Prostate gland (tissue), 2 donors: ENCODE data around the gene RNU2-1. TPM values are rescaled to one million over a fixed set of nuclear protein-coding genes. Genes with fewer than 3 reads are reported as not detected.
"Not testable (repeated sequence)": the region's sequence is repeated elsewhere in the genome, so short reads cannot be mapped to it uniquely, and the experiment has no call there.

Source experiments
- DNase-seq: peaks from one replicate; pipeline ENCODE4 v3.0.0-alpha.2; 2019; ENCODE audit warnings: low spot score
- H3K27ac ChIP-seq, 2 donors: fragments of 200-600 bp; sonication (generic); 2 replicates each; pipeline ENCODE4 v1.5.1; 2017 to 2019
- H3K27me3 ChIP-seq: fragments of 200-600 bp; sonication (generic); replicated peaks from 2 replicates; pipeline ENCODE4 v1.5.1; 2019; ENCODE audit not compliant: insufficient read depth
- H3K36me3 ChIP-seq, 2 donors: fragments of 200-600 bp; sonication (generic); 1 replicate in 1 of 2; 2 replicates in 1 of 2; pipeline versions ENCODE4 v1.5.1 to v1.8.1; 2017 to 2019
- H3K4me1 ChIP-seq: fragments of 200-600 bp; sonication (generic); replicated peaks from 2 replicates; pipeline ENCODE4 v1.5.1; 2019
- H3K4me3 ChIP-seq, 2 donors: fragments of 200-600 bp; sonication (generic); 2 replicates each; pipeline ENCODE4 v1.5.1; 2017 to 2019
- H3K9me3 ChIP-seq: fragments of 200-600 bp; sonication (generic); 2 replicates; pipeline ENCODE4 v1.5.1; 2017
- CTCF ChIP-seq, 4 experiments: fragments of 200-600 bp in 2 of 4; fragments of 450-650 bp in 2 of 4; sonication (generic) in 2 of 4; IDR thresholded peaks; 1 replicate in 3 of 4; 2 replicates in 1 of 4; pipeline ENCODE4 v1.5.1; 2016 to 2019; ENCODE audit warnings: antibody characterized with exemption in 4 of 4, mild to moderate bottlenecking in 2 of 4, moderate library complexity in 2 of 4
- POLR2A ChIP-seq: fragments of 450-650 bp; IDR thresholded peaks from one replicate; pipeline ENCODE4 v1.6.1; 2016; ENCODE audit warnings: antibody characterized with exemption, mild to moderate bottlenecking
- POLR2AphosphoS5 ChIP-seq: sonication (generic); formaldehyde crosslinking; IDR thresholded peaks from one replicate; pipeline ENCODE4 v1.6.1; 2017; ENCODE audit warnings: antibody characterized with exemption
- WGBS: methylation state at CpG from one replicate; pipeline ENCODE4 v1.1.5; 2018; 5-methylcytosine and 5-hydroxymethylcytosine counted together
- intact Hi-C: fragments of 100-400 bp; cut with DNase I; formaldehyde crosslinking; loops from one replicate; pipeline ENCODE4 v1.14.2; 2022
- small RNA-seq, 2 donors: library from RNA; depleted of rRNA; stranded (forward); fragments of <200 nt; gene quantifications; one replicate each; pipeline ENCODE3, GENCODE V24; 2016
- total RNA-seq, 2 donors: library from RNA; depleted of rRNA; stranded (reverse); fragments of >200 nt; gene quantifications; one replicate each; pipeline ENCODE4 v1.1.0, GENCODE V29; 2016

Gene RNU2-1
- total RNA-seq, 2 donors from 2014 or later: not detected

- no peaks in the 10 kb centered on the region for H3K4me1 ChIP-seq
- no peak for TF ChIP-seq POLR2AphosphoS5
- TF ChIP-seq CTCF (IDR thresholded peaks at IDR 0.05): no peak
- TF ChIP-seq POLR2A: no peak
- 90% methylated on average over 5 of the region's 5 CpGs for WGBS
- no peak overlapping the region for H3K4me3 ChIP-seq
- H3K36me3 ChIP-seq: peaks cover 40 to 67% of the 10 kb centered on the region in 2 donors
- no peaks in the 10 kb centered on the region for H3K9me3 ChIP-seq
- intact Hi-C loops: no loop called here
- no peaks in the 10 kb centered on the region for H3K27me3 ChIP-seq
- no peak for DNase-seq
- no peak overlapping the region for H3K27ac ChIP-seq
These were observed 40.5 kb downstream of the RNU2-1 start for GRCh38 chr17:43193251-43193650.

GRCh38 chr17:43186656-43187055, 47.1 kb downstream of the RNU2-1 start:
- H3K4me1 ChIP-seq, intact Hi-C loops, H3K4me3 ChIP-seq, H3K9me3 ChIP-seq, H3K27ac ChIP-seq, DNase-seq, H3K27me3 ChIP-seq: not testable (repeated sequence)
- H3K36me3 ChIP-seq: peaks cover 8 to 17% of the 10 kb centered on the region in 2 donors
- WGBS: 90% methylated on average over 5 of the region's 5 CpGs

GRCh38 chr17:43183921-43184320, 49.9 kb downstream of the RNU2-1 start:
- Histone ChIP-seq H3K4me1 (no peaks in the 10 kb centered on the region), H3K9me3 (no peaks in the 10 kb centered on the region), H3K36me3 (peaks cover 2 to 9% of the 10 kb centered on the region in 2 donors), H3K27me3 (no peaks in the 10 kb centered on the region), H3K4me3 (no peak overlapping the region), H3K27ac (no peak overlapping the region)
- TF ChIP-seq POLR2A: no peak
- no peak for TF ChIP-seq CTCF (IDR thresholded peaks at IDR 0.05)
- no peak for TF ChIP-seq POLR2AphosphoS5
- intact Hi-C loops: no loop called here
- DNase-seq: no peak
- WGBS: 91% methylated on average over 3 of the region's 3 CpGs

Small RNAs within 50 kb of the gene (small RNA-seq; reads per million reads assigned to genes)
- 0 reads per million in 2 donors for gene RF00004
- gene RNU2-1: 0 reads per million in 2 donors

Other genes with a start within 250 kb of the RNU2-1 start
- 1,000 to 10,000 TPM in 1 of 2 donors, 100 to 1,000 TPM in 1; 571 to 1,082 TPM for gene RPL27, start 235.6 kb downstream of the RNU2-1 start, total RNA-seq
- 10 to 100 TPM; 35.6 to 40.1 TPM for gene IFI35, start 227.2 kb downstream of the RNU2-1 start, total RNA-seq
- 100 to 1,000 TPM in 1 of 2 donors, 10 to 100 TPM in 1; 89.1 to 255 TPM for gene VAT1, start 211.6 kb downstream of the RNU2-1 start, total RNA-seq
- gene RND2, start 208.7 kb downstream of the RNU2-1 start, total RNA-seq: 1 to 10 TPM; 1.6 to 4.3 TPM
- 10 to 100 TPM in 1 of 2 donors, 1 to 10 TPM in 1; 9.1 to 12.8 TPM for gene BRCA1, start 108.6 kb downstream of the RNU2-1 start, total RNA-seq
- gene NBR1, start 62.8 kb downstream of the RNU2-1 start, total RNA-seq: 100 to 1,000 TPM; 120 to 156 TPM
- gene TMEM106A, start 22.1 kb downstream of the RNU2-1 start, total RNA-seq: 1 to 10 TPM; 2.6 to 8.0 TPM
- 1 to 10 TPM in 1 of 2 donors, not detected in 1; 2.7 TPM for gene CCDC200, start 5.4 kb downstream of the RNU2-1 start, total RNA-seq
- 10 to 100 TPM in 1 of 2 donors, 1 to 10 TPM in 1; 4.8 to 17.2 TPM for gene ARL4D, start 165.0 kb upstream of the RNU2-1 start, total RNA-seq
- gene DHX8, start 250.0 kb upstream of the RNU2-1 start, total RNA-seq: 10 to 100 TPM; 35.7 to 52.9 TPM